ENCODE measurements around the gene CDC25B. TPM values are rescaled to one million over a fixed set of nuclear protein-coding genes. Genes with fewer than 3 reads are reported as not detected.

Gene CDC25B
- total and polyA plus RNA-seq, 10 of the 15 experiments (the other 5 are each of a cell fraction or from before 2014, with no cell fraction given): 4.6 to 58.8 (median 24.6) TPM

DNA sequence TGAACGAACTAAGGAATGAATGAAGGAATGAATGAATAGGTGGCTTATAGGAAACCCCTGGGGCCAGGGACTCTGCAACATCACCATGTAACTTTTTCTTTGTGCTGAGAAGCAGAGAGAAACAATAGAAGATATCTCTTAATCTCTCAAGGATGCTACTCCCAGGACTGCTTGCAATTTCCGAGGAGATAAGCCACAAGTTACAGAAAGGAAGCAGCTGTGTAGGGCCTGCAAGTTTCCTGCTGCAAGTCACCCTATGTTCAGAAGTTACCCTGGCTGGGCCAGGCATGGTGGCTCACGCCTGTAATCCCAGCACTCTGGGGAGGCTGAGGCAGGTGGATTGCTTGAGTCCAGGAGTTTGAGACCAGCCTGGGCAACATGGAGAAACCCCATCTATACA, 43.2 kb downstream of the CDC25B start (continued):
- TF ChIP-seq ETV6 (conservative IDR thresholded peaks at IDR 0.05 in 1 of 2, IDR thresholded peaks at IDR 0.05 in 1 of 2; ENCODE audit: borderline replicate concordance in 1 of 2, low read depth in 1 of 2) (no peak), NFYA (IDR thresholded peaks at IDR 0.05; ENCODE audit: borderline replicate concordance, low read depth, low read length) (no peak), SMC3 (IDR thresholded peaks at IDR 0.05; ENCODE audit: borderline replicate concordance, low read length) (no peak), CREM (IDR thresholded peaks at IDR 0.05; ENCODE audit: low read depth) (no peak), SMAD5 (IDR thresholded peaks at IDR 0.05; ENCODE audit: low read depth) (no peak), CHD1 (IDR thresholded peaks at IDR 0.05; ENCODE audit: low read depth, low read length) (no peak), BHLHE40 (IDR thresholded peaks at IDR 0.05; ENCODE audit: borderline replicate concordance in 1 of 2, low read depth in 2 of 2, low read length in 1 of 2) (no peak), MEF2B (IDR thresholded peaks at IDR 0.05; ENCODE audit: partially characterized antibody, poor library complexity, severe bottlenecking) (no peak)
- TF ChIP-seq, protein P1, sequence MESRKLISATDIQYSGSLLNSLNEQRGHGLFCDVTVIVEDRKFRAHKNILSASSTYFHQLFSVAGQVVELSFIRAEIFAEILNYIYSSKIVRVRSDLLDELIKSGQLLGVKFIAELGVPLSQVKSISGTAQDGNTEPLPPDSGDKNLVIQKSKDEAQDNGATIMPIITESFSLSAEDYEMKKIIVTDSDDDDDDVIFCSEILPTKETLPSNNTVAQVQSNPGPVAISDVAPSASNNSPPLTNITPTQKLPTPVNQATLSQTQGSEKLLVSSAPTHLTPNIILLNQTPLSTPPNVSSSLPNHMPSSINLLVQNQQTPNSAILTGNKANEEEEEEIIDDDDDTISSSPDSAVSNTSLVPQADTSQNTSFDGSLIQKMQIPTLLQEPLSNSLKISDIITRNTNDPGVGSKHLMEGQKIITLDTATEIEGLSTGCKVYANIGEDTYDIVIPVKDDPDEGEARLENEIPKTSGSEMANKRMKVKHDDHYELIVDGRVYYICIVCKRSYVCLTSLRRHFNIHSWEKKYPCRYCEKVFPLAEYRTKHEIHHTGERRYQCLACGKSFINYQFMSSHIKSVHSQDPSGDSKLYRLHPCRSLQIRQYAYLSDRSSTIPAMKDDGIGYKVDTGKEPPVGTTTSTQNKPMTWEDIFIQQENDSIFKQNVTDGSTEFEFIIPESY (IDR thresholded peaks at IDR 0.05): no peak
- TF ChIP-seq, protein P2, sequence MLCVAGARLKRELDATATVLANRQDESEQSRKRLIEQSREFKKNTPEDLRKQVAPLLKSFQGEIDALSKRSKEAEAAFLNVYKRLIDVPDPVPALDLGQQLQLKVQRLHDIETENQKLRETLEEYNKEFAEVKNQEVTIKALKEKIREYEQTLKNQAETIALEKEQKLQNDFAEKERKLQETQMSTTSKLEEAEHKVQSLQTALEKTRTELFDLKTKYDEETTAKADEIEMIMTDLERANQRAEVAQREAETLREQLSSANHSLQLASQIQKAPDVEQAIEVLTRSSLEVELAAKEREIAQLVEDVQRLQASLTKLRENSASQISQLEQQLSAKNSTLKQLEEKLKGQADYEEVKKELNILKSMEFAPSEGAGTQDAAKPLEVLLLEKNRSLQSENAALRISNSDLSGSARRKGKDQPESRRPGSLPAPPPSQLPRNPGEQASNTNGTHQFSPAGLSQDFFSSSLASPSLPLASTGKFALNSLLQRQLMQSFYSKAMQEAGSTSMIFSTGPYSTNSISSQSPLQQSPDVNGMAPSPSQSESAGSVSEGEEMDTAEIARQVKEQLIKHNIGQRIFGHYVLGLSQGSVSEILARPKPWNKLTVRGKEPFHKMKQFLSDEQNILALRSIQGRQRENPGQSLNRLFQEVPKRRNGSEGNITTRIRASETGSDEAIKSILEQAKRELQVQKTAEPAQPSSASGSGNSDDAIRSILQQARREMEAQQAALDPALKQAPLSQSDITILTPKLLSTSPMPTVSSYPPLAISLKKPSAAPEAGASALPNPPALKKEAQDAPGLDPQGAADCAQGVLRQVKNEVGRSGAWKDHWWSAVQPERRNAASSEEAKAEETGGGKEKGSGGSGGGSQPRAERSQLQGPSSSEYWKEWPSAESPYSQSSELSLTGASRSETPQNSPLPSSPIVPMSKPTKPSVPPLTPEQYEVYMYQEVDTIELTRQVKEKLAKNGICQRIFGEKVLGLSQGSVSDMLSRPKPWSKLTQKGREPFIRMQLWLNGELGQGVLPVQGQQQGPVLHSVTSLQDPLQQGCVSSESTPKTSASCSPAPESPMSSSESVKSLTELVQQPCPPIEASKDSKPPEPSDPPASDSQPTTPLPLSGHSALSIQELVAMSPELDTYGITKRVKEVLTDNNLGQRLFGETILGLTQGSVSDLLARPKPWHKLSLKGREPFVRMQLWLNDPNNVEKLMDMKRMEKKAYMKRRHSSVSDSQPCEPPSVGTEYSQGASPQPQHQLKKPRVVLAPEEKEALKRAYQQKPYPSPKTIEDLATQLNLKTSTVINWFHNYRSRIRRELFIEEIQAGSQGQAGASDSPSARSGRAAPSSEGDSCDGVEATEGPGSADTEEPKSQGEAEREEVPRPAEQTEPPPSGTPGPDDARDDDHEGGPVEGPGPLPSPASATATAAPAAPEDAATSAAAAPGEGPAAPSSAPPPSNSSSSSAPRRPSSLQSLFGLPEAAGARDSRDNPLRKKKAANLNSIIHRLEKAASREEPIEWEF (IDR thresholded peaks at IDR 0.05; ENCODE audit: insufficient replicate concordance, low read depth, low read length): no peak
- TF ChIP-seq, protein P3, sequence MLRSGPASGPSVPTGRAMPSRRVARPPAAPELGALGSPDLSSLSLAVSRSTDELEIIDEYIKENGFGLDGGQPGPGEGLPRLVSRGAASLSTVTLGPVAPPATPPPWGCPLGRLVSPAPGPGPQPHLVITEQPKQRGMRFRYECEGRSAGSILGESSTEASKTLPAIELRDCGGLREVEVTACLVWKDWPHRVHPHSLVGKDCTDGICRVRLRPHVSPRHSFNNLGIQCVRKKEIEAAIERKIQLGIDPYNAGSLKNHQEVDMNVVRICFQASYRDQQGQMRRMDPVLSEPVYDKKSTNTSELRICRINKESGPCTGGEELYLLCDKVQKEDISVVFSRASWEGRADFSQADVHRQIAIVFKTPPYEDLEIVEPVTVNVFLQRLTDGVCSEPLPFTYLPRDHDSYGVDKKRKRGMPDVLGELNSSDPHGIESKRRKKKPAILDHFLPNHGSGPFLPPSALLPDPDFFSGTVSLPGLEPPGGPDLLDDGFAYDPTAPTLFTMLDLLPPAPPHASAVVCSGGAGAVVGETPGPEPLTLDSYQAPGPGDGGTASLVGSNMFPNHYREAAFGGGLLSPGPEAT (IDR thresholded peaks at IDR 0.05; ENCODE audit: low read depth): no peak
- TF ChIP-seq, protein P4, sequence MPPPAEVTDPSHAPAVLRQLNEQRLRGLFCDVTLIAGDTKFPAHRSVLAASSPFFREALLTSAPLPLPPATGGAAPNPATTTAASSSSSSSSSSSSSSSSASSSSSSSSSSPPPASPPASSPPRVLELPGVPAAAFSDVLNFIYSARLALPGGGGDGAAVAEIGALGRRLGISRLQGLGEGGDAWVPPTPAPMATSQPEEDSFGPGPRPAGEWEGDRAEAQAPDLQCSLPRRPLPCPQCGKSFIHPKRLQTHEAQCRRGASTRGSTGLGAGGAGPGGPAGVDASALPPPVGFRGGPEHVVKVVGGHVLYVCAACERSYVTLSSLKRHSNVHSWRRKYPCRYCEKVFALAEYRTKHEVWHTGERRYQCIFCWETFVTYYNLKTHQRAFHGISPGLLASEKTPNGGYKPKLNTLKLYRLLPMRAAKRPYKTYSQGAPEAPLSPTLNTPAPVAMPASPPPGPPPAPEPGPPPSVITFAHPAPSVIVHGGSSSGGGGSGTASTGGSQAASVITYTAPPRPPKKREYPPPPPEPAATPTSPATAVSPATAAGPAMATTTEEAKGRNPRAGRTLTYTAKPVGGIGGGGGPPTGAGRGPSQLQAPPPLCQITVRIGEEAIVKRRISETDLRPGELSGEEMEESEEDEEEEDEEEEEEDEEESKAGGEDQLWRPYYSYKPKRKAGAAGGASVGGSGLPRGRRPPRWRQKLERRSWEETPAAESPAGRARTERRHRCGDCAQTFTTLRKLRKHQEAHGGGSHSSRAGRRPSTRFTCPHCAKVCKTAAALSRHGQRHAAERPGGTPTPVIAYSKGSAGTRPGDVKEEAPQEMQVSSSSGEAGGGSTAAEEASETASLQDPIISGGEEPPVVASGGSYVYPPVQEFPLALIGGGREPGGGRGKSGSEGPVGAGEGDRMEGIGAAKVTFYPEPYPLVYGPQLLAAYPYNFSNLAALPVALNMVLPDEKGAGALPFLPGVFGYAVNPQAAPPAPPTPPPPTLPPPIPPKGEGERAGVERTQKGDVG (CRISPR knock-in tag; IDR thresholded peaks at IDR 0.05): no peak

Data from GM12878 (cell line).